Right lobe of liver (tissue), 4 donors: ENCODE measurements around the gene AGTRAP.

Source experiments
- POLR2A ChIP-seq: fragments of 450-650 bp; IDR thresholded peaks from one replicate; pipeline ENCODE4 v1.6.1; 2017; ENCODE audit warnings: antibody characterized with exemption, mild to moderate bottlenecking
- TF ChIP-seq, protein P1 (sequence below), 4 donors: fragments of 200-600 bp in 3 of 4; fragments of 450-650 bp in 1 of 4; IDR thresholded peaks; one replicate each; pipeline versions ENCODE4 v1.5.1 to v1.8.0; 2016 to 2022; ENCODE audit warnings: antibody characterized with exemption in 4 of 4, mild to moderate bottlenecking in 2 of 4
- donor health status: DM: no; HTN: no; CAD: no.
- donor health status: DM: no; HTN: no; CAD: no.
- donor health status: DM: no; HTN: yes; CAD: no.

GRCh38 chr1:11764519-11764918 lies 28.6 kb downstream of the AGTRAP start:
- TF ChIP-seq, protein P1, sequence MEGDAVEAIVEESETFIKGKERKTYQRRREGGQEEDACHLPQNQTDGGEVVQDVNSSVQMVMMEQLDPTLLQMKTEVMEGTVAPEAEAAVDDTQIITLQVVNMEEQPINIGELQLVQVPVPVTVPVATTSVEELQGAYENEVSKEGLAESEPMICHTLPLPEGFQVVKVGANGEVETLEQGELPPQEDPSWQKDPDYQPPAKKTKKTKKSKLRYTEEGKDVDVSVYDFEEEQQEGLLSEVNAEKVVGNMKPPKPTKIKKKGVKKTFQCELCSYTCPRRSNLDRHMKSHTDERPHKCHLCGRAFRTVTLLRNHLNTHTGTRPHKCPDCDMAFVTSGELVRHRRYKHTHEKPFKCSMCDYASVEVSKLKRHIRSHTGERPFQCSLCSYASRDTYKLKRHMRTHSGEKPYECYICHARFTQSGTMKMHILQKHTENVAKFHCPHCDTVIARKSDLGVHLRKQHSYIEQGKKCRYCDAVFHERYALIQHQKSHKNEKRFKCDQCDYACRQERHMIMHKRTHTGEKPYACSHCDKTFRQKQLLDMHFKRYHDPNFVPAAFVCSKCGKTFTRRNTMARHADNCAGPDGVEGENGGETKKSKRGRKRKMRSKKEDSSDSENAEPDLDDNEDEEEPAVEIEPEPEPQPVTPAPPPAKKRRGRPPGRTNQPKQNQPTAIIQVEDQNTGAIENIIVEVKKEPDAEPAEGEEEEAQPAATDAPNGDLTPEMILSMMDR (IDR thresholded peaks at IDR 0.05), result no peak
- TF ChIP-seq POLR2A, result no peak
